ENCODE measurements around the gene LRRC18.

DNA sequence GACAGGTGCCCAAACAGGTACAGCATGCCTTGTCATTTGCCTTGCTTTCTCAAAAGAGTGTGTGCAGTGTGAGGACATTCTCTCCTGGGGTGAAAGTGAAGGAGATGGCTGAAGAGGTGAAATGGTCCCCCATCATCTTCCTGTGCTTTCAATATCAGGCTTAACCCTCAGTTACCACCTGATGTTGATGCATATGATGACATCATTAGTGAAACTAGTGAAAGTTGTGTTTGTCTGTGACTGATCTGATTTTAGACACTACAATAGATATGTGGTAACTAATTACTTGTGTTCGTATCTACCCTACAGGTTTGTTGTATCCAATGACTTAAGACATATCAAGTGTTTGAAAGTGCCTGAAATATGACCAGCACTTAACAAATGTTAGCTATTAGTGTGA, 24.4 kb upstream of the LRRC18 start:
- TF ChIP-seq, protein P1, sequence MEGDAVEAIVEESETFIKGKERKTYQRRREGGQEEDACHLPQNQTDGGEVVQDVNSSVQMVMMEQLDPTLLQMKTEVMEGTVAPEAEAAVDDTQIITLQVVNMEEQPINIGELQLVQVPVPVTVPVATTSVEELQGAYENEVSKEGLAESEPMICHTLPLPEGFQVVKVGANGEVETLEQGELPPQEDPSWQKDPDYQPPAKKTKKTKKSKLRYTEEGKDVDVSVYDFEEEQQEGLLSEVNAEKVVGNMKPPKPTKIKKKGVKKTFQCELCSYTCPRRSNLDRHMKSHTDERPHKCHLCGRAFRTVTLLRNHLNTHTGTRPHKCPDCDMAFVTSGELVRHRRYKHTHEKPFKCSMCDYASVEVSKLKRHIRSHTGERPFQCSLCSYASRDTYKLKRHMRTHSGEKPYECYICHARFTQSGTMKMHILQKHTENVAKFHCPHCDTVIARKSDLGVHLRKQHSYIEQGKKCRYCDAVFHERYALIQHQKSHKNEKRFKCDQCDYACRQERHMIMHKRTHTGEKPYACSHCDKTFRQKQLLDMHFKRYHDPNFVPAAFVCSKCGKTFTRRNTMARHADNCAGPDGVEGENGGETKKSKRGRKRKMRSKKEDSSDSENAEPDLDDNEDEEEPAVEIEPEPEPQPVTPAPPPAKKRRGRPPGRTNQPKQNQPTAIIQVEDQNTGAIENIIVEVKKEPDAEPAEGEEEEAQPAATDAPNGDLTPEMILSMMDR (IDR thresholded peaks at IDR 0.05; ENCODE audit: low read length) = no peak
- TF ChIP-seq EZH2 (IDR thresholded peaks at IDR 0.05; ENCODE audit: borderline replicate concordance, low read length) = no peak

All from OCI-LY1 (cell line).